ENCODE measurements around the gene MBLAC1.
A peak's percentile ranks its signal among the peaks of the same experiment; 100 is the strongest.

MBLAC1 gene

DNA sequence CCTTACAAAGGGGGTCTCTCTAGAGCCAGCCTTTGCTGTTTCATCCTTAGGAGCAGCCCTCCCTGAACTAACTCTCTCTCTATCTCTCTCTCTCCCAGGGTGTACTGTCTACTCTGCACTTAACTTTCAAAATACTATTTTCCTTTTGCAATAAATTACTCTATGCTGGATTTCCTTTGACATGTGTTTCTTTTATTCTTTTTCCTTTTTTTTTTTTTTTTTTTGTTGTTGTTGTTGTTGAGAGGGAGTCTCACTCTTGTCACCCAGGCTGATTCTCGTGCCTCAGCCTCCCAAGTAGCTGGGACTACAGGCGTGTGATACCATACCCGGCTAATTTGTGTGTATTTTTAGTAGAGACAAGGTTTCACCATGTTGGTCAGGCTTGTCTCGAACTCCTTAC is 43.8 kb upstream of the MBLAC1 start:
- TF ChIP-seq L3MBTL2 (conservative IDR thresholded peaks at IDR 0.05): no peak
- TF ChIP-seq, protein P1, sequence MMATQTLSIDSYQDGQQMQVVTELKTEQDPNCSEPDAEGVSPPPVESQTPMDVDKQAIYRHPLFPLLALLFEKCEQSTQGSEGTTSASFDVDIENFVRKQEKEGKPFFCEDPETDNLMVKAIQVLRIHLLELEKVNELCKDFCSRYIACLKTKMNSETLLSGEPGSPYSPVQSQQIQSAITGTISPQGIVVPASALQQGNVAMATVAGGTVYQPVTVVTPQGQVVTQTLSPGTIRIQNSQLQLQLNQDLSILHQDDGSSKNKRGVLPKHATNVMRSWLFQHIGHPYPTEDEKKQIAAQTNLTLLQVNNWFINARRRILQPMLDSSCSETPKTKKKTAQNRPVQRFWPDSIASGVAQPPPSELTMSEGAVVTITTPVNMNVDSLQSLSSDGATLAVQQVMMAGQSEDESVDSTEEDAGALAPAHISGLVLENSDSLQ (IDR thresholded peaks at IDR 0.05): peak; percentile 15; the same call in 1 of the 2 replicates
- no peak for TF ChIP-seq ARNT (IDR thresholded peaks at IDR 0.05)
- 0 out of 2 replicates have a peak, but pooled peaks have one; percentile 17 for TF ChIP-seq ZNF384 (IDR thresholded peaks at IDR 0.05)
- TF ChIP-seq FOXK2 (IDR thresholded peaks at IDR 0.05): no peak
- ChIA-PET POLR2A (interaction anchor here (0.5 to 2.5 kb wide), 10 partner anchors 18 to 169 kb away, joined by 3 to 26 read pairs (median 4); partner anchors contain the start of genes AP4M1, LAMTOR4, MCM7 and ZSCAN21), CTCF (interaction anchor here (0.6 to 1.1 kb wide), 7 partner anchors 19 to 169 kb away, joined by 3 to 5 read pairs (median 4); partner anchors contain the start of gene AP4M1)
- no peak for DNase-seq (ENCODE audit: extremely low spot score)

DNA sequence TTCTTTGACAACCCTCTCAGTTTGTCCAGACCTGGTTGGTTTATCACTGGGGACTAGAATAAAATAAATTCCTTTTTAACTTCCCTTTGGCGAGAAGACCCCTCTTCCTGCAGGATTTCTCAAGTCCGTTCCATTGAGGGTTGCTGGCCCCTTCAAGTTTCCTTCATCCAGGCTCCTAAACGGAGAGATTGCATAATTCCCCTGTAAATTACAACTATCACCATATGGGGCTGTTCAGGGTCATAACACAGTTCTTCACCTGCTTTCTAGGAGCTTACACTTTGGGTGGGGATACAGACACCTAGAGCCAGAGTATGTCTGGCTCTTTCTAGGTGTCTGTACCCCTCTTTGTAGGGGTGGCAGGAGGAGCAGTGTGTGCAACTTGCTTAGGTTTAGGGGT is 41.3 kb upstream of the MBLAC1 start:
- POLR2A ChIA-PET: interaction anchor here (0.6 to 2.7 kb wide), 2 partner anchors 15 to 16 kb away, joined by 3 to 9 read pairs; partner anchors contain the start of gene AP4M1
- DNase-seq (ENCODE audit: extremely low spot score): no peak
- CTCF ChIA-PET: interaction anchor here (1.5 kb wide), 1 partner anchor 16 kb away, joined by 4 read pairs; the partner anchor contains the start of genes AP4M1 and MCM7
- TF ChIP-seq NFRKB (IDR thresholded peaks at IDR 0.05) (no peak), BHLHE40 (IDR thresholded peaks at IDR 0.05; ENCODE audit: borderline replicate concordance) (no peak), LEF1 (IDR thresholded peaks at IDR 0.05; ENCODE audit: borderline replicate concordance) (no peak), L3MBTL2 (conservative IDR thresholded peaks at IDR 0.05) (no peak), SP1 (IDR thresholded peaks at IDR 0.05) (no peak), HDGF (IDR thresholded peaks at IDR 0.05; ENCODE audit: borderline replicate concordance) (no peak), SUZ12 (IDR thresholded peaks at IDR 0.05) (no peak)
- TF ChIP-seq, protein P1 (IDR thresholded peaks at IDR 0.05): no peak

DNA sequence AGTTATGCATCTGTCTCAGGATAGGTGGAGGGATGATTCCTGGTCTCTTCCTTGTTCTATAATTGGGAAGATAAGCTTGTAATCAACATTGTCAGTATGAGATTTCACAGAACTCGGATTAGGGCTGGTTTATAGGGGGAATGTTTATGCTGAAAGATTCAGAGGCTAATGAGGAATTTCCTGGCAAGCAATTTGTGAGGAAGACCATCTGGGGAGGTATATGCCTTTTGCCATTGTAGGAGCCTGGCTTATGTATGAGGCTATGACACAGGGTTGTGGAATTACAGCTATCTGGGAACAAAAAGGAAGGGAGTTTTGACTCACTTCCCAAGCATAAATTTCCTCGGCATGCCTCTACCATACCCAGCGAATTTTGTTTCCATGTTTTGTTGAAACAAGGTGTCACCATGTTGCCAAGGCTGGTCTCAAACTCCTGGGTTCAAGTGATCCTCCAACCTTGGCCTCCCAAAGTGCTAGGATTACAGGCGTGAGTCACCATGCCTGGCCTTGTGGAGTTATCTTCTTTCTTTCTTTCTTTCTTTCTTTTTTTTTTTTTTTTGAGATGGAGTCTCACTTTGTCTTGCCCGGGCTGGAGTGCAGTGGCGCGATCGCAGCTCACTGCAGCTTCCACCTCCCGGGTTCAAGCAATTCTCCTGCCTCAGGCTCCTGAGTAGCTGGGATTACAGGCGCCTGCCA is 39.6 kb upstream of the MBLAC1 start:
- CTCF ChIA-PET: no interaction called here
- TF ChIP-seq L3MBTL2 (conservative IDR thresholded peaks at IDR 0.05): no peak
- no peak for TF ChIP-seq SUZ12 (IDR thresholded peaks at IDR 0.05)
- TF ChIP-seq FOXK2 (IDR thresholded peaks at IDR 0.05): no peak
- no peak for TF ChIP-seq ARNT (IDR thresholded peaks at IDR 0.05)
- no peak for TF ChIP-seq TARDBP (IDR thresholded peaks at IDR 0.05)
- TF ChIP-seq BHLHE40 (IDR thresholded peaks at IDR 0.05; ENCODE audit: borderline replicate concordance): no peak
- no peak for TF ChIP-seq FOXA1 (IDR thresholded peaks at IDR 0.05)
- POLR2A ChIA-PET: interaction anchor here (1.0 kb wide), 2 partner anchors 13 to 14 kb away, joined by 5 read pairs; partner anchors contain the start of genes AP4M1 and MCM7
- no peak for DNase-seq (ENCODE audit: extremely low spot score)

DNA sequence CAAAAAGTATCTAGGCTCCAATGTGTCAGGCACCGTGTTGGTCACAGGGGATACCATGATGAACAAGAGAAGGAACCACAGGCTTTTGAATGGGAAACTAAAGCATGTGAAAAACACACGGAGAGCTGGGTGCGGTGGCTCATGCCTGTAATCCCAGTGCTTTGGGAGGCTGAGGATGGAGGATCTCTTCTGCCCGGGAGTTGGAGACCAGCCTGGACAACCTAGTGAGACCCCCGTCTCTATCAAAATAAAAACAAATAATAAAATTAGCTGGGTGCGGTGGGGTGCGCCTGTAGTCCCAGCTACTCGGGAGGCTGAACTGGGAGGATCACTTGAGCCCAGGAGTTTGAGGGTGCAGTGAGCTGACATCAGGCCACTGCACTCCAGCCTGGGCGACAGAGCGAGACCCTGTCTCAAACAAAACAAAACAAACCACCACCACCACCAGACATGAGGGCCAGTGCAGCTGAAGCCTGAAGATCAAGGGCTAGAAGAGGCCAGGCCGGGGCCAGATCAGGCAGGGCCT is 38.6 kb upstream of the MBLAC1 start:
- POLR2A ChIA-PET: interaction anchor here (0.6 to 3.9 kb wide), 2 partner anchors 13 to 81 kb away, joined by 3 to 100 read pairs; partner anchors contain the start of genes AP4M1, GAL3ST4 and MCM7
- TF ChIP-seq BHLHE40 (IDR thresholded peaks at IDR 0.05; ENCODE audit: borderline replicate concordance): no peak
- no peak for TF ChIP-seq FOXM1 (IDR thresholded peaks at IDR 0.05; ENCODE audit: borderline replicate concordance)
- TF ChIP-seq, protein P1 (IDR thresholded peaks at IDR 0.05): no peak
- TF ChIP-seq CTBP1 (IDR thresholded peaks at IDR 0.05; ENCODE audit: borderline replicate concordance): no peak
- no peak for TF ChIP-seq NFRKB (IDR thresholded peaks at IDR 0.05)
- DNase-seq (ENCODE audit: extremely low spot score): no peak
- CTCF ChIA-PET: no interaction called here

DNA sequence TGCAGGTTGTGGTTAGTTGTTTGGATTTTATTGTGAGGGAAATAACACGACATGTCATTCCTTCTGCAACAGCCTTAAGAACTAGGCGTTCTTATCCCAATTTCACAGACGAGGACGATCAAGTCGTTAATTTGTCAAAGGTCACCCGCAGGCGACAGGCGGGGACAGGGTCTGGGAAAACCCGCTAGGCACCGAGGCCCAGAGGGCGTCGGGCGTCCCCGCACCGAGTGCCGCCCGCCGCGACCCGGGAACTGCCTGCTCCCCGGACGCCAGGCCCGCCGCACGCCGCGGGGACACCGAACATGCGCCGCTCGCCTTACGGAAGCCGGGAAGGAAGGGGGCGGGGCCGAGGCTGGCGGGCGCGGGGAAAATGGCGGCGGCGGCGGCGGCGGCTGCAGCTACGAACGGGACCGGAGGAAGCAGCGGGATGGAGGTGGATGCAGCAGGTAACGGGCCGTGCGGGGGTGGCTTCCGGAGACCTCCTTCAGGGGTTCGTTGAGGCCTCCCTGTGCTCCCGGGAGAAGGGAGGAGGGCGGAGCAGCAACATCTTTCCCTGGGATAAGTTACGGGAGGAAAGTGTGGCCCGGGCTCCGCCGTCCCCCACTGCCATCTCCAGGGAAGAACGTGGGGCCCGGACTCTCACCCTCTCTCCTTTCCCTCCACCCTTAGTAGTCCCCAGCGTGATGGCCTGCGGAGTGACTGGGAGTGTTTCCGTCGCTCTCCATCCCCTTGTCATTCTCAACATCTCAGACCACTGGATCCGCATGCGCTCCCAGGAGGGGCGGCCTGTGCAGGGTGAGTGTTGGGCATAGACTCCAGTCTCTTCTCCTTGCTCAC is 37.9 kb upstream of the MBLAC1 start, which contains the start of gene COPS6:
Gene COPS6 (plus strand): TSS at position 349 of the 837 bp plus-strand sequence. CDS start 22 bp downstream, at position 371.
- POLR2A ChIA-PET: interaction anchor here (0.6 to 3.9 kb wide), 3 partner anchors 12 to 80 kb away, joined by 3 to 100 read pairs (median 4); partner anchors contain the start of genes AP4M1, GAL3ST4 and MCM7
- peak; percentile 67 for DNase-seq (ENCODE audit: extremely low spot score)

DNA sequence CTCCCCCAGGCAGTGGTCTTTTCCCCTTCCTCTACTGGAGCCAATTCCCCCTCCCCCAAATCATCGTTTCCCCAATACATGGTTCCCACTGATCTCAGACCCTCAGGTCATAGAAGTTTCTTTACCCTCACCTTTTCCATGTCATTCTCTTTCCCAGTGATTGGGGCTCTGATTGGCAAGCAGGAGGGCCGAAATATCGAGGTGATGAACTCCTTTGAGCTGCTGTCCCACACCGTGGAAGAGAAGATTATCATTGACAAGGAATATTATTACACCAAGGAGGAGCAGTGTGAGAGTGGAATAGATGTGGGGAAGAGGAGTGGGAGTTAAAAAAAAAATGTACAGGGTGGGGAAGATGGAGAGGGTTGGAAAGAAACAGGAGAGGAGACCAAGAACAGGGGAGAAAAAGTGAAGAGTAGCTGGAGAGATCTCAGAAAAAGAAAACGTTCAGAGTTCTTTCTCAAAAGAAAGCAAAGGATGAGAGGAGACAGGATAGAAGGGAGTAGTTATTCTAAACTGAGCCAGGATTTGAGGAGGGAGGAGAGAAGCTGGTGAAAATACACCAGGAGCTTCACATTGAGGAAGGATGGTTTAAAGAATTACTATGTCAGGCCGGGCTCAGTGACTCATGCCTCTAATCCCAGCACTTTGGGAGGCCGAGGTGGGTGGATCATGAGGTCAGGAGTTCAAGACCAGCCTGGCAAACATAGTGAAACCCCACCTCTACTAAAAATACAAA is 37.1 kb upstream of the MBLAC1 start:
- ChIA-PET CTCF (interaction anchor here (0.6 kb wide), 1 partner anchor 12 kb away, joined by 3 read pairs; no protein-coding TSS in a partner anchor), POLR2A (interaction anchor here (0.6 to 3.9 kb wide), 6 partner anchors 12 to 338 kb away, joined by 3 to 100 read pairs (median 4); partner anchors contain the start of genes AP4M1, MBLAC1 and MCM7)
- DNase-seq (ENCODE audit: extremely low spot score): no peak
- TF ChIP-seq FOXM1 (IDR thresholded peaks at IDR 0.05; ENCODE audit: borderline replicate concordance) (no peak), ARNT (IDR thresholded peaks at IDR 0.05) (no peak), TARDBP (IDR thresholded peaks at IDR 0.05) (no peak), ELF4 (IDR thresholded peaks at IDR 0.05) (no peak), FOXK2 (IDR thresholded peaks at IDR 0.05) (no peak), BHLHE40 (IDR thresholded peaks at IDR 0.05; ENCODE audit: borderline replicate concordance) (no peak), SUZ12 (IDR thresholded peaks at IDR 0.05) (no peak), CTBP1 (IDR thresholded peaks at IDR 0.05; ENCODE audit: borderline replicate concordance) (no peak), FOXA1 (IDR thresholded peaks at IDR 0.05) (no peak), NFRKB (IDR thresholded peaks at IDR 0.05) (no peak), ZNF384 (IDR thresholded peaks at IDR 0.05) (no peak), L3MBTL2 (conservative IDR thresholded peaks at IDR 0.05) (no peak), HDGF (IDR thresholded peaks at IDR 0.05; ENCODE audit: borderline replicate concordance) (no peak), LEF1 (IDR thresholded peaks at IDR 0.05; ENCODE audit: borderline replicate concordance) (no peak), SP1 (IDR thresholded peaks at IDR 0.05) (no peak)
- TF ChIP-seq, protein P1 (IDR thresholded peaks at IDR 0.05): no peak

More for the DNA sequence above, 37.9 kb upstream of the MBLAC1 start, which contains the start of gene COPS6:
- TF ChIP-seq L3MBTL2 (conservative IDR thresholded peaks at IDR 0.05) (peak; percentile 85), LEF1 (IDR thresholded peaks at IDR 0.05; ENCODE audit: borderline replicate concordance) (no peak)
- CTCF ChIA-PET: no interaction called here

All from HEK293T (cell line).